ENCODE results near the gene SLC7A10.
"Not testable (repeated sequence)": the region's sequence is repeated elsewhere in the genome, so short reads cannot be mapped to it uniquely, and the experiment has no call there.

Gene SLC7A10

GRCh38 chr19:33236696-33237390 lies 11.2 kb upstream of the SLC7A10 start:
- DNase-seq = no peak

GRCh38 chr19:33235996-33236350 lies 10.3 kb upstream of the SLC7A10 start:
- DNase-seq = no peak

- peak; percentile 81 for DNase-seq
These were observed 9.8 kb upstream of the SLC7A10 start for GRCh38 chr19:33235269-33235995.

- DNase-seq = no peak
These were observed 9.1 kb upstream of the SLC7A10 start for GRCh38 chr19:33234736-33235135.

GRCh38 chr19:33234092-33234491 lies 8.4 kb upstream of the SLC7A10 start:
- no peak for DNase-seq

- no peak for DNase-seq
These were observed 7.6 kb upstream of the SLC7A10 start for GRCh38 chr19:33233056-33233873.

GRCh38 chr19:33232656-33233055 lies 7.0 kb upstream of the SLC7A10 start:
- DNase-seq = no peak

GRCh38 chr19:33231511-33231910 lies 5.9 kb upstream of the SLC7A10 start:
- DNase-seq = no peak

GRCh38 chr19:33229962-33230361 lies 4.3 kb upstream of the SLC7A10 start:
- DNase-seq = no peak

GRCh38 chr19:33227870-33228599 lies 2.4 kb upstream of the SLC7A10 start:
- DNase-seq = no peak

- DNase-seq = no peak
These were observed 1.6 kb upstream of the SLC7A10 start for GRCh38 chr19:33227242-33227650.

GRCh38 chr19:33226550-33227241 lies 1.0 kb upstream of the SLC7A10 start:
- peak; percentile 23 for DNase-seq

GRCh38 chr19:33224694-33225457 lies 774 bp downstream of the SLC7A10 start:
- no peak for DNase-seq

- DNase-seq = not testable (repeated sequence)
These were observed 3.4 kb downstream of the SLC7A10 start for GRCh38 chr19:33222255-33222654.

GRCh38 chr19:33221638-33222037 lies 4.0 kb downstream of the SLC7A10 start:
- no peak for DNase-seq

- DNase-seq = no peak
These were observed 4.9 kb downstream of the SLC7A10 start for GRCh38 chr19:33220735-33221134.

- DNase-seq = no peak
These were observed 5.5 kb downstream of the SLC7A10 start for GRCh38 chr19:33220115-33220514.

GRCh38 chr19:33219261-33219815 lies 6.3 kb downstream of the SLC7A10 start:
- no peak for DNase-seq

GRCh38 chr19:33217881-33218280 lies 7.8 kb downstream of the SLC7A10 start:
- no peak for DNase-seq

GRCh38 chr19:33216198-33216830 lies 9.3 kb downstream of the SLC7A10 start:
- DNase-seq = no peak

Measured in stimulated activated CD4-positive, alpha-beta T cell treated with anti-CD3 and anti-CD28 coated beads, Interleukin-4, amount 100 ng/mL, for 1 hour (primary cell).